Naive thymus-derived CD4-positive, alpha-beta T cell (primary cell): ENCODE results near the gene UMAD1. TPM values are rescaled to one million over a fixed set of nuclear protein-coding genes. Genes with fewer than 3 reads are reported as not detected.
A peak's percentile ranks its signal among the peaks of the same experiment; 100 is the strongest.

Experiments
- ATAC-seq: fragments of 150-1000 bp; cut with Tn5 transposase; 2 replicates; pipeline ENCODE4 v1.10.0; 2021; ENCODE audit warnings: mild to moderate bottlenecking, moderate library complexity
- CTCF ChIA-PET: fragments of 350-600 bp; sonication (Branson Sonifier 250); formaldehyde crosslinking; loops from one replicate; lab custom pipeline; 2021; ENCODE audit warnings: antibody characterized with exemption; lab: Charles Lee
- POLR2A ChIA-PET: fragments of 350-600 bp; sonication (Branson Sonifier 250); formaldehyde crosslinking; loops from one replicate; lab custom pipeline; 2021; ENCODE audit warnings: antibody characterized with exemption, inconsistent platforms; lab: Charles Lee
- DNase-seq, 9 donors: peaks; one replicate each; pipeline versions ENCODE4 v3.0.0 to v3.0.0-alpha.2; 2020 to 2022; ENCODE audit warnings: mixed read lengths in 1 of 9
- H3K27ac ChIP-seq: one replicate; pipeline ENCODE4 v1.7.0; 2013; ENCODE audit warnings: mild to moderate bottlenecking, low read depth, low read length, moderate library complexity
- H3K27me3 ChIP-seq, 2 donors: one replicate each; pipeline ENCODE4 v1.7.0; 2013; ENCODE audit warnings: low read length in 2 of 2, mild to moderate bottlenecking in 2 of 2, moderate library complexity in 2 of 2; ENCODE audit not compliant: control insufficient read depth in 2 of 2, insufficient read depth in 2 of 2
- H3K36me3 ChIP-seq, 3 experiments: 1 replicate in 2 of 3; 2 replicates in 1 of 3; pipeline ENCODE4 v1.7.0; 2013; ENCODE audit warnings: low read length in 3 of 3, mild to moderate bottlenecking in 3 of 3, moderate library complexity in 1 of 3; ENCODE audit not compliant: insufficient read depth in 3 of 3, control insufficient read depth in 2 of 3
- H3K4me1 ChIP-seq, 2 donors: one replicate each; pipeline ENCODE4 v1.7.0; 2013; ENCODE audit warnings: low read length in 2 of 2, mild to moderate bottlenecking in 2 of 2, moderate library complexity in 1 of 2; ENCODE audit not compliant: control insufficient read depth in 2 of 2, insufficient read depth in 2 of 2
- H3K4me3 ChIP-seq: 2 replicates; pipeline ENCODE4 v1.7.0; 2013; ENCODE audit warnings: mild to moderate bottlenecking, low read length
- H3K9me3 ChIP-seq, 3 experiments: 1 replicate in 2 of 3; 2 replicates in 1 of 3; pipeline ENCODE4 v1.7.0; 2013; ENCODE audit warnings: low read length in 3 of 3; ENCODE audit not compliant: control insufficient read depth in 2 of 3
- H3K27ac Mint-ChIP-seq, 9 donors: one replicate each; pipeline ENCODE4 v1.8.0; 2020 to 2022; ENCODE audit warnings: mixed read lengths in 9 of 9, mild to moderate bottlenecking in 8 of 9, moderate library complexity in 5 of 9, inconsistent platforms in 2 of 9
- H3K27me3 Mint-ChIP-seq, 5 donors: one replicate each; pipeline ENCODE4 v1.8.0; 2021 to 2022; ENCODE audit warnings: mixed read lengths in 5 of 5, mild to moderate bottlenecking in 1 of 5
- H3K36me3 Mint-ChIP-seq, 5 donors: one replicate each; pipeline ENCODE4 v1.8.0; 2020 to 2022; ENCODE audit warnings: mixed read lengths in 5 of 5, mild to moderate bottlenecking in 3 of 5, inconsistent platforms in 1 of 5
- H3K4me1 Mint-ChIP-seq, 7 donors: one replicate each; pipeline ENCODE4 v1.8.0; 2020 to 2022; ENCODE audit warnings: mixed read lengths in 7 of 7, mild to moderate bottlenecking in 3 of 7, inconsistent platforms in 1 of 7
- H3K4me3 Mint-ChIP-seq, 10 donors: one replicate each; pipeline ENCODE4 v1.8.0; 2020 to 2022; ENCODE audit warnings: mild to moderate bottlenecking in 10 of 10, mixed read lengths in 10 of 10, moderate library complexity in 6 of 10, inconsistent platforms in 2 of 10
- H3K9me3 Mint-ChIP-seq, 11 donors: one replicate each; pipeline ENCODE4 v1.8.0; 2020 to 2022; ENCODE audit warnings: mixed read lengths in 11 of 11, mild to moderate bottlenecking in 4 of 11, inconsistent platforms in 1 of 11, moderate library complexity in 1 of 11
- intact Hi-C, 2 donors: fragments of 100-400 bp; cut with micrococcal nuclease; formaldehyde crosslinking; loops; one replicate each; pipeline ENCODE4 v1.15.1; 2023
- polyA plus RNA-seq, 2 donors: library from polyadenylated mRNA; unstranded; fragments of 300-500 nt; fragmentation: Illumina TruSeq; gene quantifications; one replicate each; pipeline ENCODE4 v1.2.3, GENCODE V29; 2021
- total RNA-seq, 6 experiments: library from RNA in 5 of 6; stranded (reverse) in 5 of 6; gene quantifications; 1 replicate in 5 of 6; 2 replicates in 1 of 6; pipeline ENCODE4 v1.2.3 and lab custom pipeline; 2021 to 2026

UMAD1 gene
- total and polyA plus RNA-seq, 7 experiments from 2014 or later = 11.4 to 28.6 (median 25.2) TPM

- DNase-seq = no peak
- ATAC-seq = no peak
- ChIA-PET CTCF (no interaction called here), POLR2A (no interaction called here)
- Histone ChIP-seq H3K27ac (no peak overlapping the region), H3K36me3 (no peaks in the 10 kb centered on the region), H3K4me3 (no peak overlapping the region), H3K4me1 (peaks cover 7 to 11% of the 10 kb centered on the region in 2 donors), H3K27me3 (no peaks in the 10 kb centered on the region), H3K9me3 (no peaks in the 10 kb centered on the region)
- no peak overlapping the region for H3K27ac Mint-ChIP-seq
- no peak overlapping the region for H3K4me3 Mint-ChIP-seq
- H3K9me3 Mint-ChIP-seq = peaks cover 0 to 8% (median 0%) of the 10 kb centered on the region in 11 donors
- intact Hi-C loops = no loop called here
- no peaks in the 10 kb centered on the region for H3K27me3 Mint-ChIP-seq
- H3K36me3 Mint-ChIP-seq = peaks cover 0 to 31% (median 24%) of the 10 kb centered on the region in 5 donors
- H3K4me1 Mint-ChIP-seq = peaks cover 8 to 22% (median 12%) of the 10 kb centered on the region in 7 donors
Observed at GRCh38 chr7:7810826-7811225, 170.3 kb downstream of the UMAD1 start.

GRCh38 chr7:7812112-7812511 lies 171.6 kb downstream of the UMAD1 start:
- Mint-ChIP-seq H3K4me3 (no peak overlapping the region), H3K4me1 (peaks cover 21 to 35% (median 24%) of the 10 kb centered on the region in 7 donors), H3K27me3 (no peaks in the 10 kb centered on the region), H3K9me3 (peaks cover 0 to 8% (median 0%) of the 10 kb centered on the region in 11 donors), H3K36me3 (peaks cover 4 to 36% (median 26%) of the 10 kb centered on the region in 5 donors), H3K27ac (no peak overlapping the region)
- Histone ChIP-seq H3K36me3 (no peaks in the 10 kb centered on the region), H3K9me3 (no peaks in the 10 kb centered on the region), H3K4me1 (peaks cover 14 to 23% of the 10 kb centered on the region in 2 donors), H3K27ac (no peak overlapping the region), H3K27me3 (no peaks in the 10 kb centered on the region), H3K4me3 (no peak overlapping the region)
- DNase-seq = no peak
- CTCF ChIA-PET = interaction anchor here (0.6 kb wide), 2 partner anchors 15 to 74 kb away, joined by 3 to 4 read pairs; no protein-coding TSS in a partner anchor
- POLR2A ChIA-PET = no interaction called here
- ATAC-seq = no peak
- intact Hi-C loops = no loop called here

DNA sequence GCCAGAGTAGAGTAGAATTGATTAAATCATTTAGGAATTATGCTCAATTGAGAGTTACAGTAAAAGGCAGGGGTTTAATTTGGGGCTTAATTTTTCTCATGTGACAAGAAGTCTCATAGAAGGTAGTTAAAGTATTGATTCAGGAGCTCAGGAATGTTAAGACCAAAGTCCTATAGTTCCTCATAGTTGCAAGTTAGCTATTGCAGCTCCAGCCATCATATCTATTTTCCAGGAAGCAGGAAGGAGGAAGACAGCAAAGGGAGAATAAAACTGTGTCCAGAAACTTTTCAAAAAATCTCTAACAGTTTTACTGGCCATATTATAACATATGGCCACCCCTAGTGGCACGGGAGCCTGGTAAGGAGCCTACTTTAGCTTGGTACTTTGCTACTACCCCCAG lies 174.8 kb downstream of the UMAD1 start:
- Mint-ChIP-seq H3K4me1 (peaks cover 24 to 40% (median 34%) of the 10 kb centered on the region in 7 donors), H3K27ac (peak overlapping the region in 5 of 9 donors; percentile 10 to 56 (median 45)), H3K9me3 (peaks cover 0 to 13% (median 0%) of the 10 kb centered on the region in 11 donors), H3K4me3 (peak overlapping the region in 6 of 10 donors; percentile 38 to 74 (median 54)), H3K27me3 (no peaks in the 10 kb centered on the region), H3K36me3 (peaks cover 8 to 49% (median 38%) of the 10 kb centered on the region in 5 donors)
- Histone ChIP-seq H3K27ac (no peak overlapping the region), H3K4me1 (peaks cover 14 to 24% of the 10 kb centered on the region in 2 donors), H3K4me3 (no peak overlapping the region), H3K36me3 (no peaks in the 10 kb centered on the region), H3K9me3 (no peaks in the 10 kb centered on the region), H3K27me3 (no peaks in the 10 kb centered on the region)
- intact Hi-C loops = loop anchor here in 1 of 2 donors (5.0 kb wide), 1 partner anchor 53 kb away; no protein-coding TSS in a partner anchor
- ChIA-PET POLR2A (no interaction called here), CTCF (no interaction called here)
- ATAC-seq = no peak
- no peak for DNase-seq

GRCh38 chr7:7816084-7816483 lies 175.5 kb downstream of the UMAD1 start:
- no peaks in the 10 kb centered on the region for H3K27me3 ChIP-seq
- ATAC-seq = peak; percentile 58
- peak overlapping the region in 9 of 10 donors; percentile 14 to 74 (median 51) for H3K4me3 Mint-ChIP-seq
- peaks cover 24 to 40% (median 34%) of the 10 kb centered on the region in 7 donors for H3K4me1 Mint-ChIP-seq
- peak in 5 of 9 donors; percentile 16 to 44 (median 34) for DNase-seq
- ChIA-PET POLR2A (no interaction called here), CTCF (no interaction called here)
- intact Hi-C loops = loop anchor here in 1 of 2 donors (5.0 kb wide), 1 partner anchor 54 kb away; no protein-coding TSS in a partner anchor
- no peaks in the 10 kb centered on the region for H3K36me3 ChIP-seq
- H3K27me3 Mint-ChIP-seq = no peaks in the 10 kb centered on the region
- H3K27ac ChIP-seq = no peak overlapping the region
- H3K36me3 Mint-ChIP-seq = peaks cover 8 to 45% (median 38%) of the 10 kb centered on the region in 5 donors
- H3K9me3 Mint-ChIP-seq = peaks cover 0 to 13% (median 0%) of the 10 kb centered on the region in 11 donors
- no peaks in the 10 kb centered on the region for H3K9me3 ChIP-seq
- H3K27ac Mint-ChIP-seq = peak overlapping the region in 5 of 9 donors; percentile 26 to 47 (median 32)
- no peak overlapping the region for H3K4me3 ChIP-seq
- peaks cover 14 to 24% of the 10 kb centered on the region in 2 donors for H3K4me1 ChIP-seq

GRCh38 chr7:7816816-7817536 lies 176.4 kb downstream of the UMAD1 start:
- Histone ChIP-seq H3K9me3 (no peaks in the 10 kb centered on the region), H3K36me3 (no peaks in the 10 kb centered on the region), H3K4me3 (no peak overlapping the region), H3K27ac (no peak overlapping the region), H3K4me1 (peaks cover 14 to 24% of the 10 kb centered on the region in 2 donors), H3K27me3 (no peaks in the 10 kb centered on the region)
- peak overlapping the region in 7 of 10 donors; percentile 14 to 74 (median 47) for H3K4me3 Mint-ChIP-seq
- H3K27me3 Mint-ChIP-seq = no peaks in the 10 kb centered on the region
- ATAC-seq (no peak), DNase-seq (no peak)
- ChIA-PET POLR2A (no interaction called here), CTCF (interaction anchor here (0.6 kb wide), 1 partner anchor 52 kb away, joined by 3 read pairs; no protein-coding TSS in a partner anchor)
- peaks cover 8 to 38% (median 34%) of the 10 kb centered on the region in 5 donors for H3K36me3 Mint-ChIP-seq
- intact Hi-C loops = loop anchor here in 1 of 2 donors (5.0 kb wide), 1 partner anchor 55 kb away; no protein-coding TSS in a partner anchor
- H3K27ac Mint-ChIP-seq = peak overlapping the region in 5 of 9 donors; percentile 14 to 76 (median 46)
- peaks cover 24 to 36% (median 34%) of the 10 kb centered on the region in 7 donors for H3K4me1 Mint-ChIP-seq
- peaks cover 0 to 13% (median 0%) of the 10 kb centered on the region in 11 donors for H3K9me3 Mint-ChIP-seq

DNA sequence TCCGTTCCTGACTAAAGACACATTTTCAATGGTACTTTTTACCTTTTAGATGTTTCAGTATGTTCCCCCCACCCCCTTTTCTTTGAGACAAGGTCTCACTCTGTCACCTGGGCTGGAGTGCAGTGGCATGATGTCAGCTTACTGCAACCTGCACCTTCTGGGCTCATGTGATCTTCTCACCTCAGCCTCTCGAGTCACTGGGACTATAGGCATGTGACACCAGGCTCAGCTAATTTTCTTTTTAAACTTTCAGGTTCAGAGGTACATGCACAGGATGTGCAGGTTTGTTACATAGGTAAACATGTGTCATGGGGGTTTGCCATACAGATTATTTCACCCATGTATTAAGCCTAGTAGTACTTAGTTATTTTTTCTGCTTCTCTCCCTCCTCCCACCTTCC lies 177.2 kb downstream of the UMAD1 start:
- Mint-ChIP-seq H3K27me3 (no peaks in the 10 kb centered on the region), H3K27ac (peak overlapping the region in 5 of 9 donors; percentile 7 to 61 (median 43)), H3K9me3 (peaks cover 0 to 13% (median 0%) of the 10 kb centered on the region in 11 donors), H3K4me3 (peak overlapping the region in 1 of 10 donors; percentile 28), H3K4me1 (peaks cover 24 to 36% (median 34%) of the 10 kb centered on the region in 7 donors), H3K36me3 (peaks cover 8 to 38% (median 30%) of the 10 kb centered on the region in 5 donors)
- Histone ChIP-seq H3K27ac (no peak overlapping the region), H3K4me1 (peaks cover 14 to 24% of the 10 kb centered on the region in 2 donors), H3K36me3 (no peaks in the 10 kb centered on the region), H3K27me3 (no peaks in the 10 kb centered on the region), H3K9me3 (no peaks in the 10 kb centered on the region), H3K4me3 (no peak overlapping the region)
- ChIA-PET POLR2A (no interaction called here), CTCF (no interaction called here)
- intact Hi-C loops = loop anchor here in 1 of 2 donors (5.0 kb wide), 1 partner anchor 55 kb away; no protein-coding TSS in a partner anchor
- ATAC-seq (no peak), DNase-seq (peak in 1 of 9 donors; percentile 14)
